ENCODE measurements around the gene ZC2HC1C. TPM values are rescaled to one million over a fixed set of nuclear protein-coding genes. Genes with fewer than 3 reads are reported as not detected.
A peak's percentile ranks its signal among the peaks of the same experiment; 100 is the strongest.

The ZC2HC1C gene
- polyA plus RNA-seq (3.9 and 4.5 TPM in 2 replicates), polyA minus RNA-seq (2.9 and 4.1 TPM in 2 replicates)

- H3K9me2 ChIP-seq (ENCODE audit: insufficient read depth, low read length), result no peaks in the 10 kb centered on the region
- H2AFZ ChIP-seq (ENCODE audit: low read depth, low read length), result peak within 1 kb of the TSS; percentile 74
- no peaks in the 10 kb centered on the region for H3K27me3 ChIP-seq (ENCODE audit: insufficient read depth, low read depth, low read length)
- H3K36me3 ChIP-seq (ENCODE audit: insufficient read depth, low read length), result no peaks in the 10 kb centered on the region
- H3K4me3 ChIP-seq (ENCODE audit: low read length), result peak within 1 kb of the TSS; percentile 91
- no peaks in the 10 kb centered on the region for H3F3A ChIP-seq (ENCODE audit: insufficient read depth, low read length, poor library complexity, severe bottlenecking)
- peak within 1 kb of the TSS; percentile 69 for H3K9ac ChIP-seq (ENCODE audit: low read length)
- no peaks in the 10 kb centered on the region for H3K9me3 ChIP-seq (ENCODE audit: low read length)
- peak within 1 kb of the TSS; percentile 65 for H3K4me2 ChIP-seq (ENCODE audit: low read length)
- H3K27ac ChIP-seq (ENCODE audit: low read length), result no peak within 1 kb of the TSS
- no peaks in the 10 kb centered on the region for H3K79me2 ChIP-seq (replicated peaks; ENCODE audit: insufficient read depth, low read length)
- TF ChIP-seq EP300 (conservative IDR thresholded peaks at IDR 0.05; ENCODE audit: poor library complexity, severe bottlenecking), result no peak
- TF ChIP-seq POLR2AphosphoS5 (IDR thresholded peaks at IDR 0.05), result peak; percentile 70
- no peak for TF ChIP-seq EZH2 (IDR thresholded peaks at IDR 0.05; ENCODE audit: borderline replicate concordance, insufficient read depth, low read length, poor library complexity, severe bottlenecking)
- no peak for TF ChIP-seq REST (IDR thresholded peaks at IDR 0.05; ENCODE audit: borderline replicate concordance)
- TF ChIP-seq MXI1 (conservative IDR thresholded peaks at IDR 0.05; ENCODE audit: poor library complexity, severe bottlenecking), result peak; percentile 63
- no peaks in the 10 kb centered on the region for H4K20me1 ChIP-seq (ENCODE audit: insufficient read depth)
Measured at GRCh38 chr14:75069121-75069810, at the start of gene ZC2HC1C. TSS of gene ZC2HC1C (plus strand) at chr14:75069641. CDS start at chr14:75070574, 933 bp downstream.

GRCh38 chr14:75022655-75023054, 46.8 kb upstream of the ZC2HC1C start:
- H3K79me2 ChIP-seq (replicated peaks; ENCODE audit: insufficient read depth, low read length), result no peaks in the 10 kb centered on the region
- H3K4me2 ChIP-seq (ENCODE audit: low read length), result no peak overlapping the region
- H3K9me3 ChIP-seq (ENCODE audit: low read length), result no peaks in the 10 kb centered on the region
- no peaks in the 10 kb centered on the region for H3F3A ChIP-seq (ENCODE audit: insufficient read depth, low read length, poor library complexity, severe bottlenecking)
- TF ChIP-seq CTCF (IDR thresholded peaks at IDR 0.05; ENCODE audit: poor library complexity, severe bottlenecking) (peak; percentile 40), EZH2 (IDR thresholded peaks at IDR 0.05; ENCODE audit: borderline replicate concordance, insufficient read depth, low read length, poor library complexity, severe bottlenecking) (no peak)
- no peaks in the 10 kb centered on the region for H3K9me2 ChIP-seq (ENCODE audit: insufficient read depth, low read length)
- peaks cover 5% of the 10 kb centered on the region for H3K36me3 ChIP-seq (ENCODE audit: insufficient read depth, low read length)
- no peak overlapping the region for H3K9ac ChIP-seq (ENCODE audit: low read length)
- H3K27ac ChIP-seq (ENCODE audit: low read length), result no peak overlapping the region
- no peak overlapping the region for H3K4me3 ChIP-seq (ENCODE audit: low read length)
- H2AFZ ChIP-seq (ENCODE audit: low read depth, low read length), result no peak overlapping the region
- no peaks in the 10 kb centered on the region for H4K20me1 ChIP-seq (ENCODE audit: insufficient read depth)
- no peaks in the 10 kb centered on the region for H3K27me3 ChIP-seq (ENCODE audit: insufficient read depth, low read depth, low read length)

- no peaks in the 10 kb centered on the region for H3K79me2 ChIP-seq (replicated peaks; ENCODE audit: insufficient read depth, low read length)
- no peak for TF ChIP-seq EP300 (conservative IDR thresholded peaks at IDR 0.05; ENCODE audit: poor library complexity, severe bottlenecking)
- TF ChIP-seq POLR2AphosphoS5 (IDR thresholded peaks at IDR 0.05), result no peak
- TF ChIP-seq RAD21 (conservative IDR thresholded peaks at IDR 0.05), result no peak
- no peak for TF ChIP-seq MXI1 (conservative IDR thresholded peaks at IDR 0.05; ENCODE audit: poor library complexity, severe bottlenecking)
- no peak for TF ChIP-seq REST (IDR thresholded peaks at IDR 0.05; ENCODE audit: borderline replicate concordance)
- no peaks in the 10 kb centered on the region for H3F3A ChIP-seq (ENCODE audit: insufficient read depth, low read length, poor library complexity, severe bottlenecking)
- no peak overlapping the region for H2AFZ ChIP-seq (ENCODE audit: low read depth, low read length)
- H3K27ac ChIP-seq (ENCODE audit: low read length), result no peak overlapping the region
- H3K9ac ChIP-seq (ENCODE audit: low read length), result no peak overlapping the region
- no peaks in the 10 kb centered on the region for H3K9me2 ChIP-seq (ENCODE audit: insufficient read depth, low read length)
- H3K4me3 ChIP-seq (ENCODE audit: low read length), result no peak overlapping the region
- H3K27me3 ChIP-seq (ENCODE audit: insufficient read depth, low read depth, low read length), result no peaks in the 10 kb centered on the region
- H3K4me2 ChIP-seq (ENCODE audit: low read length), result no peak overlapping the region
- H3K9me3 ChIP-seq (ENCODE audit: low read length), result no peaks in the 10 kb centered on the region
- no peaks in the 10 kb centered on the region for H4K20me1 ChIP-seq (ENCODE audit: insufficient read depth)
- H3K36me3 ChIP-seq (ENCODE audit: insufficient read depth, low read length), result peaks cover 5% of the 10 kb centered on the region
Measured at GRCh38 chr14:75023108-75023507, 46.3 kb upstream of the ZC2HC1C start.
